Keratinocyte (primary cell): Measurements from ENCODE around the gene SLC25A47. TPM values are rescaled to one million over a fixed set of nuclear protein-coding genes. Genes with fewer than 3 reads are reported as not detected.

Source experiments
- DNase-seq: peaks from one replicate; pipeline ENCODE4 v3.0.0-alpha.2; 2011; ENCODE audit warnings: low read depth, missing footprints, low spot score
- FAIRE-seq: peaks from 2 replicates; lab custom pipeline; 2011; peaks lifted over from hg19 to GRCh38; lab: Jason Lieb, UNC
- H2AFZ ChIP-seq: 2 replicates; pipeline ENCODE4 v1.6.0; 2012; ENCODE audit warnings: low read length, control low read depth, inconsistent platforms; ENCODE audit not compliant: control insufficient read depth
- H3K27ac ChIP-seq: 2 replicates; pipeline ENCODE4 v1.5.1; 2011; ENCODE audit warnings: low read length; ENCODE audit not compliant: control insufficient read depth, insufficient read depth
- H3K27me3 ChIP-seq: 3 replicates; pipeline ENCODE4 v1.6.0; 2011; ENCODE audit warnings: low read length; ENCODE audit not compliant: control insufficient read depth, insufficient read depth; ENCODE audit errors: extremely low read depth
- H3K36me3 ChIP-seq, 2 experiments: 2 replicates in 1 of 2; 3 replicates in 1 of 2; pipeline ENCODE4 v1.5.1; 2011; ENCODE audit warnings: low read length in 2 of 2, mild to moderate bottlenecking in 1 of 2; ENCODE audit not compliant: control insufficient read depth in 2 of 2, insufficient read depth in 2 of 2; ENCODE audit errors: extremely low read depth in 1 of 2
- H3K4me1 ChIP-seq: 3 replicates; pipeline ENCODE4 v1.5.1; 2011; ENCODE audit warnings: low read length; ENCODE audit not compliant: control insufficient read depth, insufficient read depth; ENCODE audit errors: extremely low read depth
- H3K4me2 ChIP-seq: 3 replicates; pipeline ENCODE4 v1.6.0; 2011; ENCODE audit warnings: low read depth, low read length; ENCODE audit not compliant: control insufficient read depth, insufficient read depth; ENCODE audit errors: extremely low read depth
- H3K4me3 ChIP-seq, 3 experiments: fragments of 200-600 bp in 1 of 3; sonication (generic) in 1 of 3; 2 replicates in 2 of 3; 3 replicates in 1 of 3; pipeline ENCODE4 v1.5.1; 2011 to 2016; ENCODE audit warnings: low read length in 3 of 3, mild to moderate bottlenecking in 3 of 3, control low read depth in 2 of 3, inconsistent platforms in 1 of 3, low read depth in 1 of 3, mixed read lengths in 1 of 3, mixed run types in 1 of 3, moderate library complexity in 1 of 3; ENCODE audit not compliant: control insufficient read depth in 2 of 3, insufficient read depth in 2 of 3; ENCODE audit errors: extremely low read depth in 1 of 3
- H3K79me2 ChIP-seq: 2 replicates; pipeline ENCODE4 v1.6.0; 2012; ENCODE audit warnings: low read length; ENCODE audit not compliant: control insufficient read depth, insufficient read depth
- H3K9ac ChIP-seq: 3 replicates; pipeline ENCODE4 v1.6.0; 2011; ENCODE audit warnings: low read length; ENCODE audit not compliant: control insufficient read depth, insufficient read depth; ENCODE audit errors: extremely low read depth
- H3K9me1 ChIP-seq: 3 replicates; pipeline ENCODE4 v1.6.0; 2011; ENCODE audit warnings: low read length; ENCODE audit not compliant: control insufficient read depth, insufficient read depth; ENCODE audit errors: extremely low read depth
- H3K9me3 ChIP-seq: 2 replicates; pipeline ENCODE4 v1.5.1; 2012; ENCODE audit warnings: low read depth, low read length; ENCODE audit not compliant: control insufficient read depth
- H4K20me1 ChIP-seq: 3 replicates; pipeline ENCODE4 v1.6.0; 2011; ENCODE audit warnings: low read length; ENCODE audit not compliant: control insufficient read depth, insufficient read depth; ENCODE audit errors: extremely low read depth
- CTCF ChIP-seq, 3 experiments: IDR thresholded peaks in 1 of 3; conservative IDR thresholded peaks in 1 of 3; optimal IDR thresholded peaks in 1 of 3; 2 replicates in 2 of 3; 3 replicates in 1 of 3; pipeline versions ENCODE3 to v1.5.1; 2011; ENCODE audit warnings: low read length in 3 of 3, mild to moderate bottlenecking in 3 of 3, moderate library complexity in 2 of 3, control low read depth in 1 of 3, inconsistent platforms in 1 of 3; ENCODE audit not compliant: insufficient read depth in 2 of 3; ENCODE audit errors: extremely low read depth in 1 of 3
- EZH2 ChIP-seq: IDR thresholded peaks from one replicate; pipeline ENCODE4 v1.6.1; 2012; ENCODE audit warnings: inconsistent platforms, mild to moderate bottlenecking, low read length, moderate library complexity
- dilution Hi-C: fragments of 300-500 bp; cut with MboI; formaldehyde crosslinking; loops from one replicate; pipeline ENCODE4 v1.7.0; 2020; ENCODE audit warnings: low sequenced_read_pairs; ENCODE audit not compliant: extremely low pct_ligation_motif_present
- polyA plus RNA-seq, 5 experiments: library from polyadenylated mRNA; depleted of rRNA in 3 of 5; stranded (reverse) in 3 of 5; stranded (forward) in 1 of 5; unstranded in 1 of 5; fragments of >200 nt; gene quantifications; 1 replicate in 1 of 5; 2 replicates in 3 of 5; 3 replicates in 1 of 5; pipeline versions ENCODE4 v1.2.1 to v1.2.3, GENCODE V29; 2011 to 2012; ENCODE audit warnings: missing spikeins in 2 of 5, low read depth in 1 of 5, low replicate concordance in 1 of 5

Gene SLC25A47
- polyA plus RNA-seq, 1 donor (not counting 4 experiments of a cell fraction or from before 2014, with no cell fraction given), result not detected

- H2AFZ ChIP-seq, result peak within 1 kb of the TSS; percentile 71
- no peak for FAIRE-seq
- H3K4me1 ChIP-seq, result peaks cover 11% of the 10 kb centered on the region
- H4K20me1 ChIP-seq, result no peaks in the 10 kb centered on the region
- no peaks in the 10 kb centered on the region for H3K27me3 ChIP-seq
- H3K4me3 ChIP-seq, result peak within 1 kb of the TSS; percentile 65 to 75 (median 69)
- peak within 1 kb of the TSS; percentile 92 for H3K4me2 ChIP-seq
- H3K9ac ChIP-seq, result peak within 1 kb of the TSS; percentile 68
- no peak for TF ChIP-seq EZH2
- TF ChIP-seq CTCF (optimal IDR thresholded peaks at IDR 0.05 in 1 of 3, IDR thresholded peaks at IDR 0.05 in 1 of 3, conservative IDR thresholded peaks at IDR 0.05 in 1 of 3; ENCODE audit: extremely low read depth in 1 of 3, insufficient read depth in 2 of 3, low read length in 3 of 3), result no peak
- dilution Hi-C loops, result no loop called here
- no peak for DNase-seq
- H3K79me2 ChIP-seq, result peaks cover 8% of the 10 kb centered on the region
- H3K36me3 ChIP-seq, result no peaks in the 10 kb centered on the region
- no peaks in the 10 kb centered on the region for H3K9me1 ChIP-seq
- H3K9me3 ChIP-seq, result no peaks in the 10 kb centered on the region
- H3K27ac ChIP-seq, result no peak within 1 kb of the TSS
Observed at GRCh38 chr14:100306101-100306997, 16.8 kb upstream of the SLC25A47 start, which contains the start of gene SLC25A29. Gene SLC25A29, minus strand, starts transcription at chr14:100306444. Its CDS starts 212 bp downstream, at chr14:100306232.

- H3K27me3 ChIP-seq, result no peaks in the 10 kb centered on the region
- H3K4me2 ChIP-seq, result peak overlapping the region; percentile 92
- H3K79me2 ChIP-seq, result peaks cover 8% of the 10 kb centered on the region
- no peak for DNase-seq
- H3K4me1 ChIP-seq, result peaks cover 11% of the 10 kb centered on the region
- no peak for FAIRE-seq
- peak overlapping the region; percentile 71 for H2AFZ ChIP-seq
- H3K27ac ChIP-seq, result no peak overlapping the region
- TF ChIP-seq CTCF (optimal IDR thresholded peaks at IDR 0.05 in 1 of 3, IDR thresholded peaks at IDR 0.05 in 1 of 3, conservative IDR thresholded peaks at IDR 0.05 in 1 of 3; ENCODE audit: extremely low read depth in 1 of 3, insufficient read depth in 2 of 3, low read length in 3 of 3), result no peak
- TF ChIP-seq EZH2, result no peak
- H3K36me3 ChIP-seq, result no peaks in the 10 kb centered on the region
- H4K20me1 ChIP-seq, result no peaks in the 10 kb centered on the region
- no peaks in the 10 kb centered on the region for H3K9me3 ChIP-seq
- peak overlapping the region; percentile 68 for H3K9ac ChIP-seq
- H3K9me1 ChIP-seq, result no peaks in the 10 kb centered on the region
- dilution Hi-C loops, result no loop called here
- peak overlapping the region; percentile 65 to 75 (median 69) for H3K4me3 ChIP-seq
Observed at GRCh38 chr14:100306998-100307765, 16.0 kb upstream of the SLC25A47 start.
